Measurements from ENCODE around the gene ANO8. TPM values are rescaled to one million over a fixed set of nuclear protein-coding genes. Genes with fewer than 3 reads are reported as not detected.

ANO8 gene
- total RNA-seq, 8 experiments from 2014 or later, result 1.3 to 18.0 (median 10.8) TPM

- peak; percentile 73 to 85 (median 81) for ATAC-seq (replicated peaks in 6 of 8)
- peak within 1 kb of the TSS; percentile 65 to 92 (median 85) for H3K4me3 ChIP-seq
- 0 to 10% (median 0%) methylated on average over 5 to 10 of the region's 46 CpGs; no CpG with 5 or more reads in 6 of the 10 experiments for WGBS, 10 experiments
- in situ Hi-C loops (cut with MboI; ENCODE audit: low pct_unique_long_range_greater_than_20kb in 2 of 9, low sequenced_read_pairs in 9 of 9, unreplicated experiment in 9 of 9), result no loop called here
- peak within 1 kb of the TSS; percentile 64 to 82 for H3K27ac ChIP-seq
- H3K4me1 ChIP-seq (replicated peaks in 1 of 2), result peaks cover 5 to 8% of the 10 kb centered on the region in 2 donors
These were observed 25.3 kb downstream of the ANO8 start, which contains the start of gene DDA1 for GRCh38 chr19:17309198-17309964. Gene DDA1 (plus strand): TSS chr19:17309563. CDS start chr19:17309655, 92 bp downstream.

GRCh38 chr19:17307876-17308377, 26.7 kb downstream of the ANO8 start:
- 67 to 95% (median 86%) methylated on average over 1 to 8 of the region's 8 CpGs; no CpG with 5 or more reads in 2 of the 10 experiments for WGBS, 10 experiments
- Histone ChIP-seq H3K4me3 (no peak overlapping the region), H3K27ac (no peak overlapping the region), H3K4me1 (replicated peaks in 1 of 2) (peaks cover 8 to 11% of the 10 kb centered on the region in 2 donors)
- ATAC-seq (replicated peaks in 6 of 8), result no peak
- in situ Hi-C loops (cut with MboI; ENCODE audit: low pct_unique_long_range_greater_than_20kb in 2 of 9, low sequenced_read_pairs in 9 of 9, unreplicated experiment in 9 of 9), result no loop called here

- Histone ChIP-seq H3K27ac (peak overlapping the region; percentile 73 to 77), H3K4me1 (replicated peaks in 1 of 2) (peaks cover 8 to 11% of the 10 kb centered on the region in 2 donors), H3K4me3 (peak overlapping the region; percentile 55 to 82 (median 74))
- in situ Hi-C loops (cut with MboI; ENCODE audit: low pct_unique_long_range_greater_than_20kb in 2 of 9, low sequenced_read_pairs in 9 of 9, unreplicated experiment in 9 of 9), result no loop called here
- ATAC-seq (replicated peaks in 6 of 8), result no peak
- WGBS, 10 experiments, result 4 to 33% (median 18%) methylated on average over 1 to 9 of the region's 28 CpGs; no CpG with 5 or more reads in 3 of the 10 experiments
These were observed 28.4 kb downstream of the ANO8 start for GRCh38 chr19:17306285-17306714.

GRCh38 chr19:17305517-17306284, 29.0 kb downstream of the ANO8 start, which contains the start of gene MRPL34:
Gene MRPL34 (plus strand): TSS chr19:17305872. CDS start chr19:17305893, 21 bp downstream.
- peak within 1 kb of the TSS; percentile 55 to 82 (median 74) for H3K4me3 ChIP-seq
- H3K4me1 ChIP-seq (replicated peaks in 1 of 2), result peaks cover 8 to 10% of the 10 kb centered on the region in 2 donors
- in situ Hi-C loops (cut with MboI; ENCODE audit: low pct_unique_long_range_greater_than_20kb in 2 of 9, low sequenced_read_pairs in 9 of 9, unreplicated experiment in 9 of 9), result no loop called here
- WGBS, 10 experiments, result 0% methylated on average over 2 to 11 of the region's 55 CpGs; no CpG with 5 or more reads in 6 of the 10 experiments
- H3K27ac ChIP-seq, result peak within 1 kb of the TSS; percentile 73 to 77
- peak; percentile 35 to 74 (median 72) for ATAC-seq (replicated peaks in 6 of 8)

GRCh38 chr19:17305216-17305516, 29.5 kb downstream of the ANO8 start:
- Histone ChIP-seq H3K27ac (peak overlapping the region in 1 of 2 donors; percentile 42), H3K4me1 (replicated peaks in 1 of 2) (peaks cover 4 to 5% of the 10 kb centered on the region in 2 donors), H3K4me3 (peak overlapping the region in 2 of 5 donors; percentile 2)
- in situ Hi-C loops (cut with MboI; ENCODE audit: low pct_unique_long_range_greater_than_20kb in 2 of 9, low sequenced_read_pairs in 9 of 9, unreplicated experiment in 9 of 9), result no loop called here
- ATAC-seq (replicated peaks in 6 of 8), result no peak
- 0 to 70% (median 12%) methylated on average over 1 to 6 of the region's 7 CpGs; no CpG with 5 or more reads in 6 of the 10 experiments for WGBS, 10 experiments

- H3K27ac ChIP-seq, result no peak overlapping the region
- in situ Hi-C loops (cut with MboI; ENCODE audit: low pct_unique_long_range_greater_than_20kb in 2 of 9, low sequenced_read_pairs in 9 of 9, unreplicated experiment in 9 of 9), result no loop called here
- H3K4me1 ChIP-seq (replicated peaks in 1 of 2), result peaks cover 3% of the 10 kb centered on the region in 2 donors
- H3K4me3 ChIP-seq, result no peak overlapping the region
- no peak for ATAC-seq (replicated peaks in 6 of 8)
- 0 to 100% (median 77%) methylated on average over 1 to 7 of the region's 12 CpGs; no CpG with 5 or more reads in 1 of the 10 experiments for WGBS, 10 experiments
These were observed 30.1 kb downstream of the ANO8 start for GRCh38 chr19:17304386-17305215.

DNA sequence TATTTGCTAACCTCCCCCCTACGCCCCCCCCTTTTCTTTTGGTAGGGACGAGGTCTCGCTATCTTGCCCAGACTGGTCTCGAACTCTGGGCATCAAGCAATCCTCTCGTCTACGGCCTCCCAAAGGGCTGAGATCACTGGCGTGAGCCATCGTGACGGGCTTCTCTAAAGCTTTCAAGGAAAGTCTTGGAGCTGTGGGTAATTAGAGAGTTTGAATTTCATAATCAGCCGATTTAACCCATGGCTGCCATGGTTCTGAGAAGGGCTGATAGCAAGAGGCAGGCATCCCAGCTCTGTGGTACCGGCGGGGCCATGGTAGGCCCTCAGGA, 30.8 kb downstream of the ANO8 start:
- peaks cover 3% of the 10 kb centered on the region in 2 donors for H3K4me1 ChIP-seq (replicated peaks in 1 of 2)
- H3K27ac ChIP-seq, result no peak overlapping the region
- in situ Hi-C loops (cut with MboI; ENCODE audit: low pct_unique_long_range_greater_than_20kb in 2 of 9, low sequenced_read_pairs in 9 of 9, unreplicated experiment in 9 of 9), result no loop called here
- 23 to 100% (median 75%) methylated on average over 1 to 8 of the region's 12 CpGs; no CpG with 5 or more reads in 3 of the 10 experiments for WGBS, 10 experiments
- peak overlapping the region in 1 of 5 donors; percentile 86 for H3K4me3 ChIP-seq
- no peak for ATAC-seq (replicated peaks in 6 of 8)

GRCh38 chr19:17303167-17303939, 31.3 kb downstream of the ANO8 start, which contains the start of gene ABHD8:
Gene ABHD8 (minus strand): TSS chr19:17303425. CDS start chr19:17301616, 1,809 bp downstream.
- H3K4me3 ChIP-seq, result peak within 1 kb of the TSS; percentile 61 to 86 (median 66)
- peak within 1 kb of the TSS; percentile 25 to 69 for H3K27ac ChIP-seq
- peaks cover 3% of the 10 kb centered on the region in 2 donors for H3K4me1 ChIP-seq (replicated peaks in 1 of 2)
- in situ Hi-C loops (cut with MboI; ENCODE audit: low pct_unique_long_range_greater_than_20kb in 2 of 9, low sequenced_read_pairs in 9 of 9, unreplicated experiment in 9 of 9), result no loop called here
- peak; percentile 75 to 82 (median 81) for ATAC-seq (replicated peaks in 6 of 8)
- 20% methylated on average over 1 of the region's 52 CpGs; no CpG with 5 or more reads in 9 of the 10 experiments for WGBS, 10 experiments

DNA sequence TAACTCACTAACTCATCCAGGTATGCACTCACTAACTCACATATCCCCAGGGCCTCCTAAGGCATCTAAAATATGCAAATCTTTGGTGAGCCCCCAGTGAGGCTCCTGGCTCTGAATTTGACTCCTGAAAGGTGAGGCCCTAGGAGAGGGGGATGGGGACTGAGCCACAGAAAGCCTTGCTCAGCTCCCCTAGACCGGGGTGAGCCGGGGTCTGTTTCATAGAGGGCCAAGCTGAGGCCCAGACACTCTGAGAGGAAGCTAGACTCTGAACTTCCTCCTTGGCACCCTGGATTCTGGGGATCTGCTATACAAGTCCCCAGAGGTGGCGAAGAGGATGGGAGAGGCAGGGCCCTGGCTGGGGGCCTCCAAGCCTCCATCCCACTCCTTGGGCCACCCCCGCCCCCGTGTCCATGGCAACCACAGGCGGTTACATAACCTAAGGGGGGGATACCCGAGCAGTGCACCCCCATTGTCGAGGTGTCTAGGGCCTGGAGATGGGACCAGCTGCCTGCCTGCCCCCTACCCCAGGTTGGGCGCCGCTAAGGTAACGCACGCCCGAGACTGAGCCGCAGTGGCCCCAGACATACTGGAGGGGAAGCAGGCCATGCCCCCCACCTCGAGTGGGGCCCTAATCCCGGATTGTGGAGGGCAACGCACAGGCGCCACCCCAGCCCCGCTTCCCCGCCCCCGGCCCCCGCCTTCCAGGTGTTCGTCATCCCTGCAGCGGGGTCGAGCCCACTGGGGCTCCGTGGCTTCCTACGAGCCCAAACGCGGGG, 32.1 kb downstream of the ANO8 start:
- in situ Hi-C loops (cut with MboI; ENCODE audit: low pct_unique_long_range_greater_than_20kb in 2 of 9, low sequenced_read_pairs in 9 of 9, unreplicated experiment in 9 of 9), result no loop called here
- 20 to 22% methylated on average over 3 to 7 of the region's 29 CpGs; no CpG with 5 or more reads in 8 of the 10 experiments for WGBS, 10 experiments
- ATAC-seq (replicated peaks in 6 of 8), result peak in 5 of 8 experiments; percentile 3 to 18 (median 10)
- H3K27ac ChIP-seq, result peak overlapping the region; percentile 25 to 69
- peaks cover 3% of the 10 kb centered on the region in 2 donors for H3K4me1 ChIP-seq (replicated peaks in 1 of 2)
- peak overlapping the region; percentile 61 to 86 (median 66) for H3K4me3 ChIP-seq

DNA sequence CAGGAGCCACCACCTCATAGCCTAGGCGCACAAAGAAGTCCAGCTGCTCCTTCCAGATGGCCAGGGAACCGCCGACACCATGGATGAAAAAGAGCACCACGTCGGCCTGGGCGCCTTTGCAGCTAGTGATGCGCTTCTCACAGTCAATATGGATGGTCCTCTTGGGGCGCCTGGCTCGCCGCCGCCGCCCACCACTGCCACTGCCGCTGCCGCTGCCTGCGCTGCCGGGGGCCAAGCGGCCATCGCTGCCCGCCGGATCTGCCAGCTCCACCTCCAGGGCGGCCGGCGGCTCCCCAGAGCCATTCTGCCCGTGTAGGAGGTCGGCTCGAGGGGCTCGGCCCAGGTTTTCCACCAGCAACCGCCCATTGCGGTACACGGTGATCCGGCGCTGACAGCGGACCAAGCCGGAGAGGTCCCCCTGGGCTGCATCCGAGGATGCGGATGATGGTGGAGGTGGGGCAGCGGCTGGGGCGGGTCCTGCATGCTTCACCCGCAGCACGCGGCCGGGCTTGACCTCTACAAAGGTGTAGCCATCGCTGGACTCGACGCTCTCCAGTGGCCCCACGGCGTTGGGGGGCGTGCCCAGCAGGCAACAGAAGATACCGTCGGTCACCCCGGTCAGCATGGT, 33.5 kb downstream of the ANO8 start:
- Histone ChIP-seq H3K4me3 (no peak overlapping the region), H3K27ac (no peak overlapping the region), H3K4me1 (replicated peaks in 1 of 2) (peaks cover 3% of the 10 kb centered on the region in 2 donors)
- no peak for ATAC-seq (replicated peaks in 6 of 8)
- WGBS, 10 experiments, result 90 to 100% (median 100%) methylated on average over 1 to 5 of the region's 51 CpGs; no CpG with 5 or more reads in 7 of the 10 experiments
- in situ Hi-C loops (cut with MboI; ENCODE audit: low pct_unique_long_range_greater_than_20kb in 2 of 9, low sequenced_read_pairs in 9 of 9, unreplicated experiment in 9 of 9), result no loop called here

- ATAC-seq (replicated peaks in 6 of 8), result no peak
- Histone ChIP-seq H3K4me3 (no peak overlapping the region), H3K27ac (no peak overlapping the region), H3K4me1 (replicated peaks in 1 of 2) (no peaks in the 10 kb centered on the region)
- 80 to 100% (median 96%) methylated on average over 1 to 6 of the region's 6 CpGs; no CpG with 5 or more reads in 2 of the 10 experiments for whole genome bisulfite sequencing, 10 experiments
- in situ Hi-C loops (cut with MboI; ENCODE audit: low pct_unique_long_range_greater_than_20kb in 2 of 9, low sequenced_read_pairs in 9 of 9, unreplicated experiment in 9 of 9), result loop anchor here in 5 of 9 experiments (25.0 kb wide), 1 partner anchor 235 kb away; no protein-coding TSS in a partner anchor
These were observed 37.7 kb downstream of the ANO8 start for GRCh38 chr19:17296976-17297375.

Data from motor neuron (in vitro differentiated cells).